Activated effector memory CD4-positive, alpha-beta T cell treated with Interleukin-2 at 50 U/mL for 16 hours (primary cell): ENCODE data around the gene ATP11A.
"Not testable (repeated sequence)": the region's sequence is repeated elsewhere in the genome, so short reads cannot be mapped to it uniquely, and the experiment has no call there.

ENCODE experiments used
- DNase-seq: peaks from one replicate; pipeline ENCODE4 v3.0.0-alpha.2; 2020

The ATP11A gene

DNA sequence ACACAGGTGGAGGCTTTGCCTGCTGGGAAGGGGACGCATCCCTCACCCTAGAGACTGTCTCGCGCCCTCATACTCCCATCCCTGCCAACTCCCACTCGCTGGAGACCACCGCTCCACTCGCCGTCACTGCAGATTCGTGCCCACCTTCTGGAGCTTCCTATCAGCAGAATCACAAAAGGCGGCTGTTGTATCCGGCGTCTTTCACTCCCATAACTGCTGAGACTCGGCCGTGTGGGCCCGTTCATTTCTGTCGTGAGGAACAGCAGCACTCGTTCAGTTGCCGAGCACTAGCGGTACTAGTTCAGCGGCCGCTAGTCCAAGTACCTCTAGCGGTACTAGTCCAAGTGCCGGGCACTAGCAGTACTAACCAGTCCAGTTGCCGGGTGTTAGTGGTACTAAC lies 154.6 kb downstream of the ATP11A start:
- DNase-seq = no peak

DNA sequence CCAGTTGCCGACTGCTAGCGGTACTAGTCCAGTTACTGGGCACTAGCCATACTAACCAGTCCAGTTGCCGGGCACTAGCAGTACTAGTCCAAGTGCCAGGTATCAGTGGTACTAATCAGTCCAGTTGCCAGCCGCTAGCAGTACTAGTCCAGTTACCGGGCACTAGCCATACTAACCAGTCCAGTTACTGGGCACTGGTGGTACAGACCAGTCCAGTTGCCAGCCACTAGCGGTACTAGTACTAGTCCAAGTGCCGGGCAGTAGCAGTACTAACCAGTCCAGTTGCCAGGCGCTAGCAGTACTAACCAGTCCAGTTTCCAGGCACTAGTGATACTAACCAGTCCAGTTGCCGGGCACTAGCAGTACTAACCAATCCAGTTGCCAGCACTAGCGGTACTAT lies 155.0 kb downstream of the ATP11A start:
- no peak for DNase-seq

DNA sequence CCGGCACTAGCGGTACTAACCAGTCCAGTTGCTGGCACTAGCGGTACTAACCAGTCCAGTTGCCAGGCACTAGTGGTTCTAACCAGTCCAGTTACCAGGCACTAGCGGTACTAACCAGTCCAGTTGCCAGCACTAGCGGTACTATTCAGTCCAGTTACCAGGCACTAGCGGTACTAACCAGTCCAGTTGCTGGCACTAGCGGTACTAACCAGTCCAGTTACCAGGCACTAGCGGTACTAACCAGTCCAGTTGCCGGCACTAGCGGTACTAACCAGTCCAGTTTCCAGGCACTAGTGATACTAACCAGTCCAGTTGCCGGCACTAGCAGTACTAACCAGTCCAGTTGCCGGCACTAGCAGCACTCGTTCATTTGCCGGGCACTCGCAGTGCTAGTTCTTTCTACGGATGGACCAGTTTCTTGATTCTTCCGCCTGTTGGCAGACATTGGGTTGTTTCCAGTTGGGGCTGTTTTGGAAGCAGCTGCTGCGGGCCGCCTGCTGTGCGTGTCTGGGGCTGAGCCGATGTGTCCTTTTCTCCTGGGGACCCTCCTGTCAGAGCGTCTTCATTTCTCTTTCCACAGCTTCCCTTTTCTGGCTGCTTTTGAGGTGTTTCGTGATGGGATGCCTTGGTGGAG lies 155.8 kb downstream of the ATP11A start:
- DNase-seq = no peak

DNA sequence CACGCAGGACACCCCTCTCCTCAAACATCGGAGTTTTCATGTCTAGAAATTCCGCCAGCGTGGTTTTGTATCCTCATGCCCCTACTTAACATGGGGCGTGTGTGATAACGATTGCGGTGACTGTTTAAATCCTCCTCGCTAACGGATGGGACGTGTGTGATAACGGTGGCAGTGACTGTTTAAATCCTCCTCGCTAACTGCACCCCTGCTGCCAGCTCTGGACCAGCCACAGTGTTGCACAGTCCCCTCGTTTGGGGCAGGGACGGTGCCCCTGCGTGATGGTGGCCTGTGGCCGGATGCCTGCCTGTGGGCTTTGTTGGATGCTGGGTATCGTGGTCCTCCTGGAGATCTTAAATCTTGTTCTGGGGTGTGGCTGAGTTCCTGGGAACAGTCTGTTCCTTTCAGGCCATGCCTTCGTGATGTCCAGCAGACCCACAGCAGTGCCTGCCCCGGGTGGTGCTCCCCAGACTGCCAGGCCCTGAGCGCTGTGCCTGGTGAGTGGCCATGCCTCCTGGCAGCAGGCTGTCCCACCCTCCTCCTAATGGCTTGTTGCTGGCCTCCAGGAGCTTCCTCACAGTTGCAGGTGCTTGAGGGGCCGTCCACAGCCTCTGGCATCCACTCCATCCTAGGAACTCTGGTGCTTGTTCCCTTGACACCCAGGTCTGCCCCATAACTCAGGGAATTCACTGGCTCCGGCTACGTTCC lies 156.7 kb downstream of the ATP11A start:
- DNase-seq = no peak

DNA sequence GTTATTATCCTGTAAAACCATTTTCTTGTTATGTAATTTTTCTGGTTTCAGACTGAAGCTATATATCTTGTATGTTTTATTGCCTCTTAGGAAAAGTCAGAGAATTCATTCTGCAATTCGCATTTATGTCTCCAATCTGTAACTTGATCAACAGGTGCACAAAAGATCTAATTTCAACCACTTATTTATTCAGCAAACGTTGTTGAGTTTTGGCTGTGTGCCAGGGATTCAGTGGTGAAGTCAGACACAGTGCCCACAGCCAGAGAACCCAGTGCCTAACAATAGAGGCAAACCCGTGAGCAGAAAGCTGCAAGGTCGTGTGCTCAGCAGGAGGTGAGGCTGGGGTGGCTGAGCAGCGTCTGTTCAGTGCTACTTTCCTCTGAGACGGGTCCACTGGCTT lies 159.7 kb downstream of the ATP11A start:
- DNase-seq = no peak

DNA sequence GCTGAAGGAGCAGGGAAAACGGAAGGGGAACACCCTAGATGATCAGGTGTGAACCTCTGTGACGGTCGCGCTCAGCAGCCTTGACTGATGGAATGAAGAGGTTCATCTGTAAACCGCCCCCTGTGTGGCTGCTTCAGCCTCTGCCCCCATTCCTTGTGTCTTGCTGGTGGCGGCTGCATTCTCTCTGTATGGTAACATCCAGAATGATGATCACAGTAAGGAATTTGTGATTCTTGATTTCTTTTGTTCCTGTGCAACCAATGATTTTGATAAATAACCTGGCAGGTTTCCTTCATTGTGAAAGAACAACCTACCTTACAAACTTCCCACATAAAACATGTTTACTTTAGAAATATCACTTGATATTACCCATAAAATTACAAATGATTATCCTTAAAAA lies 160.4 kb downstream of the ATP11A start:
- DNase-seq = no peak

DNA sequence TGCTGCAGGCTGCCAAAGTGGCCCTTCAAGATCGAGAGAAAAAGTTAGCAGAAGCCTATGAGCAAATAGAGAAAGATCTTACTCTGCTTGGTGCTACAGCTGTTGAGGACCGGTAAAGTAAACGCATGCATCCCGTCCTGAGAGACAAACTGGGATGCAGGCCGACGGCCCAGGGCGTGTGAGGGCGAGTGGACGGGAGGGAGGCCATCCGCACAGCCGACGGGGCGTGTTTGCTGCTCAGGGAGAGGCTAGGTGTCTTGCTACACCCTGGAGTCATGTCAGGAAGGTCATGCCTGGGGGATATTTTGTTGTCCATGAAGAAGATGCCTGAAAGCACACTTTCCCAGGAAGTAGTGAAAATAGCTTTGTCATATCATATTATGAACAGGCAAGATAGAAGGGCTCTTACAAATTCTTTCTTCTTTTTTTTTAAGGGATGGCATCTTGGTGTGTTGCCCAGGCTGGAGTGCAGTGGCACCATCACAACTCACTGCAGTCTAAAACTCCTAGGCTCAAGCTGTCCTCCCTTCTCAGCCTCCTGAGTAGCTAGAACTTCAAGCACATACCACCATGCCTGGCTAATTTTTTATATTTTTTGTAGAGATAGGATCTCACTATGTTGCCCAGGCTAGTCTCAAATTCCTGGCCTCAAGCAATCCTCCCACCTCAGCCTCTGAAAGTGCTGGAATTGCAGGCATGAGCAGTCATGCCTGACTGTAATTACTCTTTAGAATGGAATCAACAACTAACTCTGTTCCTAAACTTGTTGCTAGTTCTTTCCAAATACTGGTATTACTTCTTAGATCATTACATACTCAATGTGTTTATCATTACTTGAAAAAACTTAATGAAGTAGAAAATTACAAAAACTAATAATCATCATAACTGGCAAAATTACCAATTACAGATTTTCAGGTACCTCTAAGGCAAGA lies 161.5 kb downstream of the ATP11A start:
- no peak for DNase-seq

DNA sequence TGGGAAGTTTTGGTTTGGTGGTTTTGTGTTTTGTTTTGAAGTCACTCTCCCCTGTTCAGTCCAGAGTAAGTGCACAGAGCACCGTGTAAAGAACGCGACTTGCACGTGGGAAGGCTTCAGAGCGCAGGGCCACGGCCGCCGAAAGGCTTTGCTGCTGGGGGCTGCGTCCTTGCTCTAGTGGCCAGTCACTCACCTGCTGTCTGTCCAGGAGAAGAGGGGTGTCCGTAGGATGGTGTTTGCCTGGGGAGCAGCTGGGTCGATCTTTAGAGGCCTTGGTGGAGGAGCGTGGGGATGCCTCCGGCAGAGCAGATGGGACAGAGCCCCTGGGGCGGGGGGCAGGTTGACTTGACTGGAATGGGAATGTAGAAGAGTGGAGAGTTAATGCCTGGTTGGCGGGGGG lies 162.6 kb downstream of the ATP11A start:
- DNase-seq = no peak

DNA sequence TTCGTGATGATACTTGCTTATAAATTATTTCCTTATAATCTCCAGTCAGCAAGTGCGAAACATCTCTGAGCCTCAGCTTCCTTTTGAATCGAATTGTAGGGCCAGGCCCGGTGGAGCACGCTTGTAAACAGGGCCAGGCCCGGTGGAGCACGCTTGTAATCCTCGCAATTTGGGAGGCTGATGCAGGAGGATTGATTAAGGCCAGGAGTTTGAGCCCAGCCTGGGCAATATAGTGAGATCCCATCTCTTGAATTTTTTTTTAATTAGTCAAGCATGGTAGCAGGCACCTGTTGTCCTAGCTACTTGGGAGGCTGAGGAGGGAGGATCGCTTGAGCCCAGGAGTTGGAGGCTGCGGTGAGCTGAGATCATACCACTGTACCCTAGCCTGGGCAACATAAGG lies 163.0 kb downstream of the ATP11A start:
- DNase-seq = no peak

DNA sequence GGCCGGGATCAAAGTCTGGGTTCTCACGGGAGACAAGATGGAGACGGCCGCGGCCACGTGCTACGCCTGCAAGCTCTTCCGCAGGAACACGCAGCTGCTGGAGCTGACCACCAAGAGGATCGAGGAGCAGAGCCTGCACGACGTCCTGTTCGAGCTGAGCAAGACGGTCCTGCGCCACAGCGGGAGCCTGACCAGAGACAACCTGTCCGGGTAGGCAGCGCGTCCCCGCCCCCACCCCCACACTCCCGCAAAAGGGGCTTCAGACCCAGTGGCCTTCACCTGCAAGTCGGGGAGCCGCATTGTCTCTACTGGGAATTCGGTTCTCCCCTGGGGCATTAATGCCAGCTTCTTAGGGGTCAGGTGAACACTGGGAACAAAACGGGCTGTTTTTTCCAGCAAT lies 164.5 kb downstream of the ATP11A start:
- DNase-seq = no peak

DNA sequence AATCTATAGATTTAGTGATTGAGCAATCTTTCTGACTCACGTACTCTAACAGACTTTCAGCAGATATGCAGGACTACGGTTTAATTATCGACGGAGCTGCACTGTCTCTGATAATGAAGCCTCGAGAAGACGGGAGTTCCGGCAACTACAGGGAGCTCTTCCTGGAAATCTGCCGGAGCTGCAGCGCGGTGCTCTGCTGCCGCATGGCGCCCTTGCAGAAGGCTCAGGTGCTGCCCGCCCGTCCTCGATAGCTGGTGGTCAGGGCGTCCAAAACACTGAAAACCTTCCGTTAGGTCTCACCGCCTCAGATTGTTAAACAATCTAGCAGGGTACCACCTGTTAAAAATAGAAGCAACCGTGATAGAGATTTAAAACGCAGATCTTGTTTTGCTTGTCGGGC lies 166.0 kb downstream of the ATP11A start:
- no peak for DNase-seq

DNA sequence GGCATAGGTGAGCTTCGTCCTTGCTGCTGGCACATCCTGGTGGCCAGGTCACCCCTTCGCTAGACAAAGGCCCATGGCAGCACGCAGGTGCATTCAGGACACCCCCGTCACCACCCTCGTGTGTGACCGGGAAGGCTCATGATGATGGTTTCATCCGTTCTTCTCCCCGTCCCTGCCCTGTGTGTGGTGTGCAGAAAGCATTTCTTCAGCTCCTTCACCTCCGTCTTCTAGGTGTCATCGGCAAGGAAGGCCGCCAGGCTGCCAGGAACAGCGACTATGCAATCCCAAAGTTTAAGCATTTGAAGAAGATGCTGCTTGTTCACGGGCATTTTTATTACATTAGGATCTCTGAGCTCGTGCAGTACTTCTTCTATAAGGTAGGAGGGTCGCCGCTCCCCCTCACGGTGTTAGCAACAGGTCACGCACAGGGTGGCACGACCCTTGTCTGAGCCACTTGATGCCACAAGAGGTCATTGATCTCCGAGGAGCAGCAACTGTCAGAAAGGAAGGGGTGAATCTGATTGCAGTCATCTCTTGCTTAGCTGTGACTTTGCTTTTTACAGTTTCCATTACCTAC lies 168.2 kb downstream of the ATP11A start:
- no peak for DNase-seq

DNA sequence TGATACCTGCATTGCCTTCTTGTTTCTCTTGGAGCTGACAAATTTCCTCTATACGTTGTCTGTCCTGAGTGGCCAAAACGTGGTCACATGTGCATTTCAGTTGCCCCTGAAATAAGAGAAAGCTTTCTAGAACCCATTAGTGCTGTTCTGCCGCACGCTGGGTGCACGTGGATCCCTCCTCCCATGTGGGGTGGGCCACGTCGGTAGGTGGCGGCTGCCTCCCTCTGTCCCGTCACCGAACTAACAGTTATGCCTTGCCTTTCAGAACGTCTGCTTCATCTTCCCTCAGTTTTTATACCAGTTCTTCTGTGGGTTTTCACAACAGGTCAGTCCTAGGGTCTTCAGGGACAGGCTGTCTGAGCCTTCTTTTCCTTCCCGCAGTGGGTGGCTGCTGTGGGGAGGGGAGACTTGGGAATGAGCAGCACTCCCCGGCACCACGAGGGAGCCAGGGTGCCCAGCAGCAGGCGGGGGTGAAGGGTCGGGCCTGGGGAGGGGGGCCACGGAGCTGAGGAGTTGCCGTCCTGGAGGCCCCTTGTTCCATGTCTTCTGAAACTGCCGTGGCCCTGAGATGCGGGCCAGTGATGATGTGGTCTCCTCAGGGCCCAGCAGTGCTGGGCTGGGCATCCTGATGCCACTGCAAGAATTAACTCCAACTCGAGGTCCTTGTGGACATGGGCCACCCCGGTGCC lies 169.4 kb downstream of the ATP11A start:
- no peak for DNase-seq

DNA sequence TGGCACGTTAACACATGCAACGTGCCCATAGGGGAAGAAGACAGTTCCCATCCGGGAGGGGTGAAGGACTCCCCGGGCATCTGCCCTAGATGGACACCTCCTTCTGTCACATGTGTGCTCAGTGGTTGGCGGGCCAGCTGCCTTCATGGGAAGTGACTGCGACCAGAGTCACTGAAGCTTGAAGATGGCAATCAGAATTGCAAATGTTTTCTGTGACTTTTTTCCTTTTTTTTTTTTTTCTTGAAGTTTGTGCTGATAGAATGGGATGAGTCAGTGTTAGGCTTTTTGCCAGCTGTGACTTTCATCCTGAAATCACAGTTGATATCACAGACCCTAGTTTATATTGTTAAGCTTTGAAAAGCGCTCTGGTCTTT lies 170.0 kb downstream of the ATP11A start:
- DNase-seq = no peak

DNA sequence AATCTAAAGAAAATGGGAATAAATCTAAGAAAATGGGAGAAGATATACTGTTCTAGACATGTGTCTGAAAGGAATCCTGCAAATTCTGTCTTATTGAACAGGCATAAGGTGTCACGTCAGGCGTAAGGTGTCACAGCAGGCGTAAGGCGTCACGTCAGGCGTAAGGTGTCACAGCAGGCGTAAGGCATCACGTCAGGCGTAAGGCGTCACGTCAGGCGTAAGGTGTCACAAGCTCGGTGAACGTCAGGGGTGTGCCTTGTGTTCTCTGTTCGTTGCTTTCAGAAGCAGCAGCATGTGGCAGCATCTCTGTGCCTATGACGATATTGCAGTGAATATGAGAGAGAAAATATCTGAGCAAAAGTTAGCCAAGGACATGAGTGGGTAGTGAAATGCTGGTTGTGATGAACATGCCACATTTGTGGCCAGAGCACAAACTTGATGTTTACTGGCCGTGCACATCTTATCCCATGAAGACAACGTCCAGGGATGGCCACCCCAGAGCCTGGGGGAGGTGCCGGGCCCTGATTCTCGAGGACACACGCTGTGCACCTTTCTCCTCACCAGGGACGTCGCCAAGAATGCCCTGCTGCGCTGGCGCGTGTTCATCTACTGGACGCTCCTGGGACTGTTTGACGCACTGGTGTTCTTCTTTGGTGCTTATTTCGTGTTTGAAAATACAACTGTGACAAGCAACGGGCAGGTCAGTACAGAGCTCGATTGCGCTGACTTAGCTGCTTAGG lies 172.2 kb downstream of the ATP11A start:
- no peak for DNase-seq

DNA sequence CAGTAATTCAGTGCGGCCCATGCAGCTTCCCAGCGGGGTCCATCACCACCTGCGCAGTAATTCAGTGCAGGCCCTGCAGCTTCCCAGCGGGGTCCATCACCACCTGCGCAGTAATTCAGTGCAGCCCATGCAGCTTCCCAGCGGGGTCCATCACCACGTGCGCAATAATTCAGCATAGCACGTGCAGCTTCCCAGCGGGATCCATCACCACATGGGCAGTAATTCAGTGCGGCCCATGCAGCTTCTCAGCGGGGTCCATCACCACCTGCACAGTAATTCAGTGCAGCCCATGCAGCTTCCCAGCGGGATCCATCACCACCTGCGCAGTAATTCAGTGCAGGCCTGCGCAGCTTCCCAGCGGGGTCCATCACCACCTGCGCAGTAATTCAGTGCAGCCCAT lies 173.5 kb downstream of the ATP11A start:
- DNase-seq = not testable (repeated sequence)

DNA sequence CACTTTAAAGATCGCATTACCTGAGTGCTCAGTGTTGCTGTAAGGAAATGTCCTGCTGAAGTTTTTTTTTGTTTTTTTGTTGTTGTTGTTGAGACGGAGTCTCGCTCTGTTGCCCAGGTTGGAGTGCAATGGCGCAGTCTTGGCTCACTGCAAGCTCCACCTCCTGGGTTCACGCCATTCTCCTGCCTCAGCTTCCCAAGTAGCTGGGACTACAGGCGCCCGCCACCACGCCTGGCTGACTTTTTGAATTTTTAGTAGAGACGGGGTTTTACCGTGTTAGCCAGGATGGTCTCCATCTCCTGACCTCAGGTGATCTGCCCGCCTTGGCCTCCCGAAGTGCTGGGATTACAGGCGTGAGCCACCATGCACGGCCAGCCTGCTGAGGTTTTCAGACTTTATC lies 175.6 kb downstream of the ATP11A start:
- not testable (repeated sequence) for DNase-seq

DNA sequence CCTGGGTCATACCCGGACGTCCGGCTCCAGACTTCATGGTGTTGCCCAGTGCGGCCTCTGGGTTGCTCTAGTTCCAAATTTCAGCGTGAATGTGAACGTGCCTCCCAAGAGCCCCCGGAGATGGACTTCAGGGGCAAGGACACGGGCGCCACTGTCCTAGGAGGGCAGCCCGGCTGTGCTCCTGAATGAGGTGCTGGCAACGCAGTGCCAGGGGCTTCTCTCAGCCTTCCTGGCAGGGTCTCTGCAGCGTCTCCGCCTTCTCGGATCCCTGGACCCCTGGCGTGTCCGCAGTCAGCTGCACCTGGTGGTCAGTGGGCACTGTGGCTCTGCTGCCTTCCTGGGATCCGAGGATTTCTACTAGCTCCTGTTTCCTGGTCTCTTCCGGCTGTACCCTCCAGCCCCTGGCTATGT lies 177.5 kb downstream of the ATP11A start:
- DNase-seq = no peak

DNA sequence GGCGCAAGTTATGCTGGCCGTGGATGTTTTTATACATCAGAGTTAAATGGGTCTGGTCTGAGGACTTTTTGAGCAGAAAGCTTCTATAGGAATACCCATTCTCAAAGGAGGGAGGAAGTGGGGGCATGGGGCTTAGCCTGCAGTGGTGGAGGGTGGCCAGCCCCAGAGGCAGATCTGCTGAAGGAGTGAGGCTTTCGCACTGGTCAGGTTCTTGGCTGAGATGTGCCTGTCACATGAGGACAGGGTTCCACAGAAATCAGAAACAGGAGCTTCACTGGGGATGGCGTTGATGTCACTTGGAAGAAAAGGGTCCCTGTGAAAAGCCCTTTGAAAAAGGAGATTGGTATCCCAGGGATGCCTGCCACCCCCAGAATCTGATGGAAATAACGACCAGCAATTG lies 178.5 kb downstream of the ATP11A start:
- no peak for DNase-seq

DNA sequence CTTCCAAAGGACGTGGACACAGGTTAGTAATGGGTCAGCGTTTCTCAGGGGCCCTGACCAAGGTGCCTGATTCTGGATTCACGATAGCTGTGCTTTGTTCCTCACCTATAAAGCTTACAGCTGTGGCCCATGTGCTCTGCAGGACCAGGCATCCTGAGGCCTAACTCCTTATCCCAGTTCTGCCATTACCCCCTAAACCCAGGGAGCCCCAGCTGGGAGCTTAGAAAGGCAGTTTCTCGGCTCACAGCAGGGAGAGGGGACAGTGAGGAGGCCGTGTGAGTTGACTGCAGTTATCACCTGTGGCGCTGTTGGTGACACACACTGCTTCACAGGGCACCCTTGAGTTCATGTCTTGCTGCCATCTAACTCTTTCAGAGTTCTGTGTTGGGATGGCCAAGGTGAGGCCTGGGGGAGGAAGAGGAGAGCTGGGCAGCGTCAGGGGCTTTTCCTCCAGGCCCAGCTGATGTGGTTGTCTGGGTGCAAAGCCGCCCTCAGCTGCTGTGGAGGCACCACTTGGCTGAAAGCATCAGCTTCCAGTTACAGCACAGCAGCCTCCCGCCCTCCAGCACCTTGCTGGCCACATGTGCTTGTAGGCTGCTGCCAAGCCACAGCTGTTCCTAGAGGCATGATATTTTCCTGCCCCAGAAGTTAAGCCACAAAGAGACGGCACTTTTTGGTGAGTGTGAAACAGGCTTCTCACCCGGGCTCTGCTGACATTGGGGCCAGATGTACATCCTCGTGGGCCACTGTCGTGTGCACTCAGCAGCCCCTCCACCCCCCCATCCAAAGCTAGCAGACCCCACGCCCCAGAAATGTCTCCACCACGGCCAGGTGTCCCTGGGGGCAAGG lies 179.6 kb downstream of the ATP11A start:
- no peak for DNase-seq

DNA sequence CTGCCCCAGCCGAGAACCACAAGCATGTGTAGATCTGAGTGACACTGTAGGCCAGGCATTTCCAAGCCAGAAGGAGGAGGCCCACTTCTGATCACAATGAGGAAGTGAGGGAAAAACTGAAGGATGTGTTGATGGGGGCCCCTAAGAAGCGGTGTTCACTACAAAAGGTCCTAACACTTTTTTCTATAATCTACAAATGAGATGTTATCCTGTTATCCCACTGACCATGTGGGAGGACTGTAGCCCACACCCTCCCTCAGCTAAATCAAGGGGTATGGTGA lies 180.2 kb downstream of the ATP11A start:
- DNase-seq = no peak
